UCSD-AML1 (cell line): ENCODE measurements around the gene SLC37A3.
"Not testable (repeated sequence)": the region's sequence is repeated elsewhere in the genome, so short reads cannot be mapped to it uniquely, and the experiment has no call there.

ENCODE experiments used
- DNase-seq: peaks from one replicate; lab custom pipeline; 2025; ENCODE audit not compliant: unreplicated experiment; lab: John Stamatoyannopoulos, UW

Gene SLC37A3

GRCh38 chr7:140315498-140316164 is 82.7 kb downstream of the SLC37A3 start:
- DNase-seq = no peak

DNA sequence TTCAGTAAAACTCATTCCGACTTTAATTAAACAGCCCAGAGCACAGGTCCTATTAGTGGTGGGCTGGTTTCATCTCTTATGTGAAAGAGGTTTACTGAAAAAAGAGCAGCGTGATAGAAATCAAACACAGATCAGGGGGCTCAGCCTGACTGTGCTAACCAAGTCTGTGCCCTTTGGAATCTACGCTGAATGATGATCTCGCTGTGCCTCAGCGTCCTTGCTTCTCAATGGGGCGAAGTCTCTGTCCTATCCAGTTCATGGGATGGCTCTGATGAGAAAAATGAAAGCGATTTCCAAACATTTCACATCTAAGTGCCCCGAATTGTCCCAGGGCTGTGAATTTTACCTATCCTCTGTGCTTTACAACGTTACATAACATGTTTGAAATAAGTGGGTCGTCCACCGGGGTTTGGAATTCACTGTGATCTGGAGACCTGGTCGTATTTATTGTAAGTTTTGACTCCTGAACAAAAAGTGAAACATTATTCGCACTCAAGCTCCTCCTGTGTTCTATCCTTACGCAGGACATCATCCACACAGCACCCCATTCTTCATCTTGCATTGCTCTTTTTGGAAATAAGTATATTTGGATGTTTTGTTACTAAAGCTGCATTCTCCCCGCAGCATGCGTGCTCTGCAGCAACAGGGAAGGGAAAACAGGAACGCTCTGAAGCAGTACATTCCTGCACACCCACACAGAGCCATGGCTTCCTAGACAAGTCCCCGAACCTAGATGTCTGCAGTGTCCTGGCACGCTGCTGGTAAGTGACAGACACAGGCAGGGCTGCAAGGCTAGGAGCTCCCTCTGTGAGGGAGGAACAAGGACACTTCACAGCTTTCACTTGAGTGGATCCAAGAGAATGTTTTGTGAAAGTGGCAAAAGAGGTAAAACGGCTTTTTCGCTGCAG is 83.5 kb downstream of the SLC37A3 start:
- DNase-seq = no peak

- DNase-seq = no peak
These were observed 86.0 kb downstream of the SLC37A3 start for GRCh38 chr7:140312141-140312846.

DNA sequence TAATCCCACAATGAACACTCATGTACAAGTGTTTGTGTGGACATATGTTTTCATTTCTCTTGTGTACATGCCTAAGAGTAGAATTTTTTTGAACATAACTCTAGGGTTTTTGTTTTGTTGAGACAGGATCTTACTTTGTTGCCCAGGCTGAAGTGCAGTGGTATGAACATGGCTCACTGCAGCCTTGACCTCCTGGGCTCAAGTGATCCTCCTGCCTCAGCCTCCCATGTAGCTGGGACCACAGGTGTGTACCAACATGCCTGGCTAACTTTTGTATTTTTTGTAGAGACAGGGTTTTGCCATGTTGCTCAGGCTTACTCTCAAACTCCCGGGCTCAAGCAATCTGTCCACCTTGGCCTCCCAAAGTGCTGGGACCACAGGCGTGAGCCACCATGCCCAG is 87.2 kb downstream of the SLC37A3 start:
- not testable (repeated sequence) for DNase-seq

DNA sequence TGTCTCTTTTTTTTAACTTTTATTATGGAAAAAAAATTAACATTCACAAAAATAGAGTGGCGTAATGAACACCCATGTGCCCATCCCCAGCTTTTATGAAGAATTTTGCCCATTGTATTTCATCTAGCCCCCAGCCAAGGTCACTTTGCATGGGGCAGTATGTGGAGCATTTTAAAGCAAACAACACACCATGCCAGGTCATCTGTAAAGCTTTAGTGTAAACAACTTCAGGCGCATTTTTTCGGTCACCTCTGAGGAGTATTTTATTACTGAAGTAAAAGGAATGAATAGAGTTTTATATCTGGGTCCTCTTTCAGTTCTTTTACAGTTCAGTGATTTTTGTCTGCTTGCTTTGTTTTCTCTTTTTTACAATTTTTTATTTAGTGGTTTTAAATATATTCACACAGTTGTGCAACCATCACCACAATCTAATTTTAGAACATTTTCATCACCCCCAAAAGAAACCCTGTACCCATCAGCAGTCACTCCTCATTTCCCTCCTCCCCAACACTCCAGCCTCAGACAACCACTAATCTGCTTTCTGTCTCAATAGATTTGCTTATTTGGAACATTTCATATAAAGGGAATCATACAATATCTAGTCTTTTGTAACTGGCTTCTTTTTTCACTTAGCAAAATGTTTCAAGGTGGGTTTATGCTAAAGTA is 87.9 kb downstream of the SLC37A3 start:
- no peak for DNase-seq

DNA sequence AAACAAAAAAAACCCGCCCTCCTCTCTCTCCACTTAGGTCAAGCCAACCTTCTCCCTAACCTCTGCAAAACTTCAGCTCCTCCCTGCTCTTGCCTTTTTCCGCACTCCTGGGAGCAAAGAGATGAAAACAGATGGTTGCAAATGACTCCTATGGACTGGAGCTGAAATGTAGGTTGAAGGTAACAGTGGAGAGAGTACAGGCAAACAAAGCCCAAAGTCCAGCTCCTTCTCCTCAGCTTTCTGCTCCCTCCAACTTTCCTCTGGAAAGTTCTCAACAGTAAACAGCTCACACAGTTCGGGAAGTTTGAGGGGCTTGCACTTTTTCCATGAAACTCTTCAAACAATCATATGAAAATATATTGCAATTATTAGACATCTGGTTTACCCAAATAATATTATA is 90.3 kb downstream of the SLC37A3 start:
- no peak for DNase-seq

- no peak for DNase-seq
These were observed 94.0 kb downstream of the SLC37A3 start for GRCh38 chr7:140304191-140304799.

GRCh38 chr7:140300243-140301136 is 97.8 kb downstream of the SLC37A3 start:
- DNase-seq = no peak

DNA sequence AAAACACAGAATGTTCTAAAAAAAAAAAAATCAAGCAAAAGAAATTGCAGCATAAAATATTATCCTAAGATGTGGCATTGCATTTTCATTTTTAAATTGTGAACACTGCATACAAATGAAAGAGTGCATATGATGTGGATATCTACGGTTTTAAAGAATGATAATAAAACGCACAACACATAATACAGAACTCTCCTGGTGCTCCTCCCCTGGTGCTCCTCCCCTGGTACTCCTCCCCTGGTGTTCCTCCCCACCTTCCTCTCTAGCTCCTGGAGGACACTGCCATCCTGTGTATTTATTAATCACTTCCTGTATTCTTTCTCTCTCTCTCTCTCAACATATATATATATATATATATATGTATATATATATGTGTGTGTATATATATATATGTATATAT is 100.1 kb downstream of the SLC37A3 start:
- no peak for DNase-seq

- DNase-seq = no peak
These were observed 101.1 kb downstream of the SLC37A3 start for GRCh38 chr7:140297192-140297591.

GRCh38 chr7:140295224-140295738 is 103.0 kb downstream of the SLC37A3 start:
- DNase-seq = no peak

- DNase-seq = no peak
These were observed 103.9 kb downstream of the SLC37A3 start for GRCh38 chr7:140294454-140294853.

- DNase-seq = no peak
These were observed 105.9 kb downstream of the SLC37A3 start for GRCh38 chr7:140292438-140292837.

DNA sequence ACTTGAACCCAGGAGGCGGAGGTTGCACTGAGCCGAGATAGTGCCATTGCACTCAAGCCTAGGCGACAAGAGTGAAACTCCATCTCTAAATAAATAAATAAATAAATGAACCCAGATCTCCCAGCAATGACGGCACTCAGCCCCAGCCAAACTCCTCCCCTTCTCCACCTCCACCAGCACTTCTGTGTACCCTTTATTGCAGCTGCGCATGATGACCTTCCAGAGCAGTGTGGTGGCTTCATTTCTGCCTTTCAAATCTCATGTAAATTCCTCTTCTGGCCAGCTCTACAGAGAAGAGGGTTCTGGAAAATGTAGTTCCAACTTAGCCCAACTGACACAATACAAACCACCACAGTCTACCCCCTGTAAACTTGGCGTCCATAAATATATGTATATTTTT is 108.5 kb downstream of the SLC37A3 start:
- no peak for DNase-seq

DNA sequence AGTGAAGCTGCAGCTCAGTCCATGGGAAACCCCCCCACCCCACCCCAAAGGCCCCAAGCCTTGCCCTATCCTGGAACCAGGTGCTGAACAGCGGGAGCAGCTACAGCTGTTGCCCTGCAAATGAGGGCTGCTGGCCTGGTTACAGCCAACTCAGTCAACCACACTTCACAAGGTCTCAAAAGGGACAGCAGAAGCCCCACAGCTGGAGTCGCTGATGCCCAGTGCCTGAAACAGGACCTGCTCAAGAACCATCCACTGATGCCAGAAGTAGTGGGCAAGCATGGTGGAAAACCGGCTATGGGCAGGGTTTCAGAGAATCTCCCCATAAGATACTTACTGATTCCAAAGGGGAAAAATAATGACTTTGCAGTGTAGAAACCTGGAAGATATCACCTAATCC is 110.3 kb downstream of the SLC37A3 start:
- no peak for DNase-seq

DNA sequence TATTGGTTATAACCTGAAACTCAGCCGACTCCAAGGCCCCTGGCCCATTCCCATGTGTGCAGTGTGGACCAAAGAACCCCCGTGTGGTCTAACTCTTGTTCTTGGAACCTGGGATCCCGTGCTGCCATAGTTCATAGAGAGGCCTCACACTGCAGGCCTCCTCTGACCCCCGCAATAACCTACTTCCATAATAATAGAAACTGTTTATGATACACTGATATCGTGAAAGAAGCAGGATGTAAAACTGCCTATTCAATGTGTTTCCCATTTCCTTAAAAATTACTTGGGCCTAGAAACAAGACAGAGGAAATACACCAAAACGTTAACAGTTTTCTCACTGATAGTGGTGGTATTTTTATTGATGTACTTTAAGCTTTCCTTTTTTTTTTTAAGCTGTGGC is 112.4 kb downstream of the SLC37A3 start:
- DNase-seq = no peak

DNA sequence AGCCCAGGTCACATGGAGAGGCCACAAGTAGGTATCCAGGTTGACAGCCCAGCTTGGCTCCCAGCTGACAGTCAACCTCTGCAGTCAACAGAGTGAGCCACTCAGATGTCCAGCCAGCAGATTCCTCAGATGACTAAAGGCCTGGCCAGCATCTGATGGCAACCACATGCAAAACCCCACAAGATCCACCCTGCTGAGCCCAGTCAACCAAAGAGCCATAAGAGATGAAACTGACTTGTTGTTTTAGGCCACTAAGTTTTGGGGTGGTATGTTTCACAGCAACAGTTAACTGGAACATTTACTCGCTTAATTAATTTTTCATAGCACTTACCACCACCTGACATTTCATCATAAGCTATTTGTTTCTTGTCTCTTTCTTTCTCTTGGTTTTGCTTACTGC is 114.3 kb downstream of the SLC37A3 start:
- DNase-seq = no peak
